SK-N-SH (cell line): Measurements from ENCODE around the gene APC2. TPM values are rescaled to one million over a fixed set of nuclear protein-coding genes. Genes with fewer than 3 reads are reported as not detected.

Experiments
- CTCF ChIA-PET: fragments of 300-600, 350-600 bp; formaldehyde crosslinking; extraction: SDS; loops from one replicate; lab custom pipeline; 2021; lab: Yijun Ruan, JAX
- POLR2A ChIA-PET: fragments of 350-600 bp; sonication (Branson Sonifier 250); formaldehyde crosslinking; extraction: SDS; loops from one replicate; lab custom pipeline; 2020; ENCODE audit warnings: antibody characterized with exemption, inconsistent platforms; lab: Yijun Ruan, JAX
- DNase-seq: peaks from one replicate; pipeline ENCODE4 v3.0.0; 2012
- H2AFZ ChIP-seq: fragments of 200-600 bp; sonication (generic); 2 replicates; pipeline ENCODE4 v1.8.1; 2016; ENCODE audit warnings: antibody characterized with exemption, mild to moderate bottlenecking, low read depth
- H3F3A ChIP-seq: fragments of 200-600 bp; sonication (generic); replicated peaks from 2 replicates; pipeline ENCODE3; 2016; ENCODE audit warnings: antibody characterized with exemption, mild to moderate bottlenecking; ENCODE audit not compliant: insufficient read depth
- H3K27ac ChIP-seq, 2 experiments: fragments of 200-500 bp in 1 of 2; fragments of 200-600 bp in 1 of 2; sonication (Bioruptor generic) in 1 of 2; sonication (generic), shearing (Covaris generic) in 1 of 2; 2 replicates each; pipeline versions ENCODE4 v1.5.1 to v1.6.1; 2014 to 2016; ENCODE audit warnings: low read depth in 2 of 2, inconsistent platforms in 1 of 2, low read length in 1 of 2, mild to moderate bottlenecking in 1 of 2, mixed read lengths in 1 of 2
- H3K27me3 ChIP-seq: fragments of 200-600 bp; sonication (generic), shearing (Covaris generic); 2 replicates; pipeline ENCODE4 v1.6.1; 2016; ENCODE audit warnings: mixed run types; ENCODE audit not compliant: insufficient read depth
- H3K36me3 ChIP-seq, 2 experiments: fragments of 200-500 bp in 1 of 2; fragments of 200-600 bp in 1 of 2; sonication (Bioruptor generic) in 1 of 2; sonication (generic) in 1 of 2; replicated peaks in 1 of 2; 2 replicates each; pipeline versions ENCODE3 to v1.5.1; 2014 to 2016; ENCODE audit warnings: low read length in 1 of 2, mild to moderate bottlenecking in 1 of 2; ENCODE audit not compliant: insufficient read depth in 2 of 2, control insufficient read depth in 1 of 2
- H3K4me1 ChIP-seq, 2 experiments: fragments of 200-500 bp in 1 of 2; fragments of 200-600 bp in 1 of 2; sonication (Bioruptor generic) in 1 of 2; sonication (generic), shearing (Covaris generic) in 1 of 2; 2 replicates each; pipeline versions ENCODE4 v1.5.1 to v1.6.1; 2014 to 2016; ENCODE audit warnings: low read depth in 1 of 2, low read length in 1 of 2, mixed run types in 1 of 2; ENCODE audit not compliant: insufficient read depth in 2 of 2, control insufficient read depth in 1 of 2
- H3K4me2 ChIP-seq: fragments of 200-600 bp; sonication (generic), shearing (Covaris generic); 2 replicates; pipeline ENCODE4 v1.6.1; 2017; ENCODE audit warnings: mixed run types
- H3K4me3 ChIP-seq, 2 experiments: fragments of 200-500 bp in 1 of 2; fragments of 200-600 bp in 1 of 2; sonication (Bioruptor generic) in 1 of 2; sonication (generic), shearing (Covaris generic) in 1 of 2; 2 replicates each; pipeline versions ENCODE4 v1.5.1 to v1.8.1; 2014 to 2016; ENCODE audit warnings: low read depth in 2 of 2, inconsistent platforms in 1 of 2, low read length in 1 of 2, mild to moderate bottlenecking in 1 of 2, mixed read lengths in 1 of 2, moderate library complexity in 1 of 2
- H3K79me2 ChIP-seq: fragments of 200-600 bp; sonication (generic); 2 replicates; pipeline ENCODE4 v1.8.1; 2017; ENCODE audit warnings: mild to moderate bottlenecking; ENCODE audit not compliant: insufficient read depth
- H3K9ac ChIP-seq: fragments of 200-600 bp; sonication (generic); 2 replicates; pipeline ENCODE4 v1.6.1; 2017; ENCODE audit warnings: mixed run types
- H3K9me2 ChIP-seq: fragments of 200-600 bp; sonication (generic); 2 replicates; pipeline ENCODE4 v1.6.1; 2017; ENCODE audit warnings: mixed run types
- H3K9me3 ChIP-seq: fragments of 200-600 bp; sonication (generic); 2 replicates; pipeline ENCODE4 v1.6.1; 2017; ENCODE audit warnings: mixed run types, mild to moderate bottlenecking, moderate library complexity
- H4K20me1 ChIP-seq: fragments of 200-600 bp; sonication (generic); 2 replicates; pipeline ENCODE4 v1.6.1; 2017; ENCODE audit warnings: mild to moderate bottlenecking, mixed run types; ENCODE audit not compliant: insufficient read depth
- EP300 ChIP-seq, 2 experiments: IDR thresholded peaks; 2 replicates each; pipeline versions ENCODE4 v1.4.0 to v1.6.1; 2012; ENCODE audit warnings: borderline replicate concordance in 1 of 2, low read depth in 1 of 2, low read length in 1 of 2
- EZH2phosphoT487 ChIP-seq: fragments of 200-600 bp; sonication (generic); IDR thresholded peaks from 2 replicates; pipeline ENCODE4 v1.6.1; 2017; ENCODE audit warnings: low read depth, mixed run types, mild to moderate bottlenecking, antibody characterized with exemption, moderate library complexity, borderline replicate concordance
- FOSL2 ChIP-seq: IDR thresholded peaks from 2 replicates; pipeline ENCODE4 v1.4.0; 2012; ENCODE audit warnings: low read depth, mild to moderate bottlenecking, moderate library complexity, borderline replicate concordance
- JUND ChIP-seq: IDR thresholded peaks from 2 replicates; pipeline ENCODE4 v1.4.0; 2012
- MXI1 ChIP-seq: IDR thresholded peaks from 2 replicates; pipeline ENCODE4 v1.6.1; 2012; ENCODE audit warnings: mild to moderate bottlenecking, low read depth, low read length, improper control_type of control experiment
- NFIC ChIP-seq: IDR thresholded peaks from 2 replicates; pipeline ENCODE4 v1.4.0; 2012; ENCODE audit warnings: borderline replicate concordance
- RCOR1 ChIP-seq: fragments of 150-350 bp; IDR thresholded peaks from 2 replicates; pipeline ENCODE4 v1.6.1; 2017; ENCODE audit warnings: antibody characterized with exemption, low read length
- RFX5 ChIP-seq: IDR thresholded peaks from 2 replicates; pipeline ENCODE4 v1.6.1; 2012; ENCODE audit warnings: mild to moderate bottlenecking, improper control_type of control experiment, low read length
- TCF12 ChIP-seq: IDR thresholded peaks from 2 replicates; pipeline ENCODE4 v1.4.0; 2012
- YY1 ChIP-seq: IDR thresholded peaks from 2 replicates; pipeline ENCODE4 v1.4.0; 2012; ENCODE audit warnings: low read depth, mild to moderate bottlenecking
- WGBS: methylation state at CpG from one replicate; pipeline ENCODE4 v1.1.6; 2017; ENCODE audit warnings: low lambda C conversion rate; 5-methylcytosine and 5-hydroxymethylcytosine counted together
- polyA plus RNA-seq, 3 experiments: library from polyadenylated mRNA; depleted of rRNA; stranded (reverse); fragments of >200 nt; gene quantifications; 2 replicates each; pipeline ENCODE4 v1.2.3, GENCODE V29; 2012
- TF ChIP-seq, protein P1 (sequence below): fragments of 150-350 bp; IDR thresholded peaks from 2 replicates; pipeline ENCODE4 v1.6.1; 2016; ENCODE audit warnings: mild to moderate bottlenecking, low read depth, low read length
- TF ChIP-seq, protein P2 (sequence below): IDR thresholded peaks from 2 replicates; pipeline ENCODE4 v1.4.0; 2012; ENCODE audit warnings: low read depth

The APC2 gene
- polyA plus RNA-seq, 1 of the 3 experiments (the other 2 are of a cell fraction): 1.3 TPM

DNA sequence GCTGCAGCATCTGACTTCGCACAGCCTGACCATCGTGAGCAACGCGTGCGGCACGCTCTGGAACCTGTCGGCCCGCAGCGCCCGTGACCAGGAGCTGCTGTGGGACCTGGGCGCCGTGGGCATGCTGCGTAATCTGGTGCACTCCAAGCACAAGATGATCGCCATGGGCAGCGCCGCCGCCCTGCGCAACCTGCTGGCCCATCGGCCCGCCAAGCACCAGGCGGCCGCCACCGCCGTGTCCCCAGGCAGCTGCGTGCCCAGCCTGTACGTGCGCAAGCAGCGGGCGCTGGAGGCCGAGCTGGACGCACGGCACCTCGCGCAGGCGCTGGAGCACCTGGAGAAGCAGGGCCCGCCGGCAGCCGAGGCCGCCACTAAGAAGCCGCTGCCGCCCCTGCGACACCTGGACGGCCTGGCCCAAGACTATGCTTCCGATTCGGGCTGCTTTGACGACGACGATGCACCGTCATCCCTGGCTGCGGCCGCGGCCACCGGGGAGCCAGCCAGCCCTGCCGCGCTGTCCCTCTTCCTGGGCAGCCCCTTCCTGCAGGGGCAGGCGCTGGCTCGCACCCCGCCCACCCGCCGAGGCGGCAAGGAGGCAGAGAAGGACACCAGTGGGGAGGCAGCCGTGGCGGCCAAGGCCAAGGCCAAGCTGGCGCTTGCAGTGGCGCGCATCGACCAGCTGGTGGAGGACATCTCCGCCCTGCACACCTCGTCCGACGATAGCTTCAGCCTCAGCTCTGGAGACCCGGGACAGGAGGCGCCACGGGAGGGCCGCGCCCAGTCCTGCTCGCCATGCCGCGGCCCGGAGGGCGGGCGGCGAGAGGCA lies 15.5 kb downstream of the APC2 start:
- H3K4me3 ChIP-seq: no peak overlapping the region
- peaks cover 4 to 24% of the 10 kb centered on the region in 2 experiments for H3K36me3 ChIP-seq
- peaks cover 3% of the 10 kb centered on the region for H3F3A ChIP-seq
- DNase-seq: no peak
- no peak overlapping the region for H3K4me2 ChIP-seq
- TF ChIP-seq, protein P1, sequence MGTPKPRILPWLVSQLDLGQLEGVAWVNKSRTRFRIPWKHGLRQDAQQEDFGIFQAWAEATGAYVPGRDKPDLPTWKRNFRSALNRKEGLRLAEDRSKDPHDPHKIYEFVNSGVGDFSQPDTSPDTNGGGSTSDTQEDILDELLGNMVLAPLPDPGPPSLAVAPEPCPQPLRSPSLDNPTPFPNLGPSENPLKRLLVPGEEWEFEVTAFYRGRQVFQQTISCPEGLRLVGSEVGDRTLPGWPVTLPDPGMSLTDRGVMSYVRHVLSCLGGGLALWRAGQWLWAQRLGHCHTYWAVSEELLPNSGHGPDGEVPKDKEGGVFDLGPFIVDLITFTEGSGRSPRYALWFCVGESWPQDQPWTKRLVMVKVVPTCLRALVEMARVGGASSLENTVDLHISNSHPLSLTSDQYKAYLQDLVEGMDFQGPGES: no peak
- TF ChIP-seq MXI1: no peak
- no peak for TF ChIP-seq NFIC
- H3K9me3 ChIP-seq: no peaks in the 10 kb centered on the region
- H3K27ac ChIP-seq: no peak overlapping the region
- H3K9me2 ChIP-seq: no peaks in the 10 kb centered on the region
- CTCF ChIA-PET: interaction anchor here (0.6 to 1.2 kb wide), 2 partner anchors 11 to 20 kb away, joined by 3 read pairs; no protein-coding TSS in a partner anchor
- H2AFZ ChIP-seq: no peak overlapping the region
- H3K27me3 ChIP-seq: no peaks in the 10 kb centered on the region
- 0 out of 2 replicates have a peak, but pooled peaks cover 4% of the 10 kb centered on the region for H4K20me1 ChIP-seq
- H3K79me2 ChIP-seq: no peaks in the 10 kb centered on the region
- WGBS: 96% methylated on average over 18 of the region's 83 CpGs
- no peak overlapping the region for H3K9ac ChIP-seq
- H3K4me1 ChIP-seq: no peaks in the 10 kb centered on the region
- POLR2A ChIA-PET: interaction anchor here (0.7 kb wide), 1 partner anchor 11 kb away, joined by 5 read pairs; no protein-coding TSS in a partner anchor

DNA sequence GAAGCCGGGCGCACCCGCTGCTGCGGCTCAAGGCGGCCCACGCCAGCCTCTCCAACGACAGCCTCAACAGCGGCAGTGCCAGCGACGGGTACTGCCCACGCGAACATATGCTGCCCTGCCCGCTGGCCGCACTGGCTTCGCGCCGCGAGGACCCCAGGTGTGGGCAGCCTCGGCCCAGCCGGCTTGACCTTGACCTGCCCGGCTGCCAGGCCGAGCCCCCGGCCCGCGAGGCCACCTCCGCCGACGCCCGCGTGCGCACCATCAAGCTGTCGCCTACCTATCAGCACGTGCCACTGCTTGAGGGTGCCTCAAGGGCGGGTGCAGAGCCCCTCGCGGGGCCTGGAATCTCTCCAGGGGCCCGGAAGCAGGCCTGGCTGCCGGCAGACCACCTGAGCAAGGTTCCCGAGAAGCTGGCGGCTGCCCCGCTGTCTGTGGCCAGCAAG lies 16.1 kb downstream of the APC2 start:
- H4K20me1 ChIP-seq: 0 out of 2 replicates have a peak, but pooled peaks cover 4% of the 10 kb centered on the region
- H3K4me1 ChIP-seq: no peaks in the 10 kb centered on the region
- no peak overlapping the region for H2AFZ ChIP-seq
- peaks cover 0 to 20% of the 10 kb centered on the region in 2 experiments for H3K36me3 ChIP-seq
- TF ChIP-seq, protein P2, sequence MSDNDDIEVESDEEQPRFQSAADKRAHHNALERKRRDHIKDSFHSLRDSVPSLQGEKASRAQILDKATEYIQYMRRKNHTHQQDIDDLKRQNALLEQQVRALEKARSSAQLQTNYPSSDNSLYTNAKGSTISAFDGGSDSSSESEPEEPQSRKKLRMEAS: no peak
- no peak for TF ChIP-seq JUND
- no peak for TF ChIP-seq EZH2phosphoT487
- no peak for TF ChIP-seq EP300 (IDR thresholded peaks at IDR 0.05; ENCODE audit: borderline replicate concordance in 1 of 2, low read depth in 1 of 2, low read length in 1 of 2)
- TF ChIP-seq RCOR1: no peak
- TF ChIP-seq NFIC: no peak
- TF ChIP-seq FOSL2: no peak
- no peak for TF ChIP-seq RFX5
- TF ChIP-seq TCF12: no peak
- TF ChIP-seq YY1: no peak
- TF ChIP-seq, all 33 proteins: peak for 0
- ChIA-PET CTCF (interaction anchor here (0.6 to 1.2 kb wide), 2 partner anchors 12 to 21 kb away, joined by 3 read pairs; no protein-coding TSS in a partner anchor), POLR2A (interaction anchor here (1.4 kb wide), 1 partner anchor 22 kb away, joined by 3 read pairs; no protein-coding TSS in a partner anchor)
- H3K9me2 ChIP-seq: no peaks in the 10 kb centered on the region
- no peak for DNase-seq
- WGBS: 80% methylated on average over 3 of the region's 41 CpGs
- H3K9me3 ChIP-seq: no peaks in the 10 kb centered on the region
- no peak overlapping the region for H3K9ac ChIP-seq
- no peak overlapping the region for H3K27ac ChIP-seq
- H3K79me2 ChIP-seq: peaks cover 2% of the 10 kb centered on the region; the same call in 1 of the 2 replicates
- H3K4me3 ChIP-seq: no peak overlapping the region
- no peak overlapping the region for H3K4me2 ChIP-seq
- no peaks in the 10 kb centered on the region for H3K27me3 ChIP-seq
- H3F3A ChIP-seq: peaks cover 3% of the 10 kb centered on the region
